K562 (cell line): Measurements from ENCODE around the gene ZFAND2A. TPM values are rescaled to one million over a fixed set of nuclear protein-coding genes. Genes with fewer than 3 reads are reported as not detected.

Experiments
- E2F8 ChIP-seq: fragments of 450-650 bp; IDR thresholded peaks from 2 replicates; pipeline ENCODE4 v1.7.1; 2018; ENCODE audit warnings: mild to moderate bottlenecking, low read depth; ENCODE audit not compliant: partially characterized antibody
- ESRRB ChIP-seq: fragments of 250-450 bp; sonication (Bioruptor Pico); IDR thresholded peaks from 2 replicates; pipeline ENCODE4 v1.5.0; 2020; ENCODE audit warnings: mild to moderate bottlenecking, moderate library complexity, borderline replicate concordance
- ETV5 ChIP-seq: sonication (generic); formaldehyde crosslinking; IDR thresholded peaks from 2 replicates; pipeline ENCODE4 v1.4.0; 2020; ENCODE audit warnings: low read depth, mild to moderate bottlenecking, missing genetic modification reagents
- KDM2B ChIP-seq: fragments of 250-450 bp; sonication (Bioruptor Pico); IDR thresholded peaks from 2 replicates; pipeline ENCODE4 v1.8.0; 2021; ENCODE audit warnings: mild to moderate bottlenecking, moderate library complexity
- RB1 ChIP-seq: fragments of 450-650 bp; IDR thresholded peaks from 2 replicates; pipeline ENCODE4 v1.6.1; 2017; ENCODE audit warnings: low read depth, mild to moderate bottlenecking
- RFX7 ChIP-seq: fragments of 250-450 bp; sonication (Bioruptor Pico); IDR thresholded peaks from 2 replicates; pipeline ENCODE4 v1.5.1; 2021; ENCODE audit warnings: mild to moderate bottlenecking
- SIX5 ChIP-seq, 2 experiments: IDR thresholded peaks; 2 replicates each; pipeline ENCODE4 v1.6.1; 2011; ENCODE audit warnings: low read length in 2 of 2, borderline replicate concordance in 1 of 2, low read depth in 1 of 2, mild to moderate bottlenecking in 1 of 2, moderate library complexity in 1 of 2; ENCODE audit not compliant: insufficient read depth in 1 of 2
- polyA plus RNA-seq, 8 experiments: library from polyadenylated mRNA; depleted of rRNA in 4 of 8; stranded (reverse) in 5 of 8; unstranded in 3 of 8; fragments of >200 nt; fragmentation: Nextera tagmentation in 2 of 8; fragmentation: Illumina TruSeq in 1 of 8; extraction: Ambion mirVana in 2 of 8; extraction: Trizol in 1 of 8; gene quantifications; 2 replicates each; pipeline versions ENCODE4 v1.2.1 to v1.2.3, GENCODE V29; 2011 to 2014; ENCODE audit warnings: inconsistent platforms in 1 of 8, missing spikeins in 1 of 8
- total RNA-seq, 7 experiments: library from RNA; depleted of rRNA in 6 of 7; stranded (reverse); fragments of >200 nt in 6 of 7; fragmentation: Illumina TruSeq in 2 of 7; extraction: Trizol in 2 of 7; gene quantifications; 2 replicates each; pipeline versions ENCODE4 v1.2.1 to v1.2.3, GENCODE V29; 2011 to 2021; ENCODE audit warnings: low replicate concordance in 1 of 7
- TF ChIP-seq, protein P1 (sequence below), 2 experiments: fragments of 450-650 bp in 1 of 2; sonication (generic) in 1 of 2; formaldehyde crosslinking in 1 of 2; IDR thresholded peaks; 2 replicates each; pipeline versions ENCODE4 v1.7.1 to v1.9.0; 2016 to 2022; ENCODE audit warnings: inconsistent platforms in 1 of 2, mild to moderate bottlenecking in 1 of 2, missing genetic modification reagents in 1 of 2
- TF ChIP-seq, protein P2 (sequence below): IDR thresholded peaks from 3 replicates; pipeline ENCODE4 v1.6.1; 2011; ENCODE audit warnings: borderline replicate concordance, mild to moderate bottlenecking, moderate library complexity; ENCODE audit not compliant: insufficient read length; ENCODE audit errors: extremely low read depth

The ZFAND2A gene
- total and polyA plus RNA-seq, 9 of the 15 experiments (the other 6 are each of a cell fraction or from before 2014, with no cell fraction given), result 16.8 to 56.8 (median 26.1) TPM

GRCh38 chr7:1159891-1160669 is at the start of gene ZFAND2A (continued):
- TF ChIP-seq, protein P1, sequence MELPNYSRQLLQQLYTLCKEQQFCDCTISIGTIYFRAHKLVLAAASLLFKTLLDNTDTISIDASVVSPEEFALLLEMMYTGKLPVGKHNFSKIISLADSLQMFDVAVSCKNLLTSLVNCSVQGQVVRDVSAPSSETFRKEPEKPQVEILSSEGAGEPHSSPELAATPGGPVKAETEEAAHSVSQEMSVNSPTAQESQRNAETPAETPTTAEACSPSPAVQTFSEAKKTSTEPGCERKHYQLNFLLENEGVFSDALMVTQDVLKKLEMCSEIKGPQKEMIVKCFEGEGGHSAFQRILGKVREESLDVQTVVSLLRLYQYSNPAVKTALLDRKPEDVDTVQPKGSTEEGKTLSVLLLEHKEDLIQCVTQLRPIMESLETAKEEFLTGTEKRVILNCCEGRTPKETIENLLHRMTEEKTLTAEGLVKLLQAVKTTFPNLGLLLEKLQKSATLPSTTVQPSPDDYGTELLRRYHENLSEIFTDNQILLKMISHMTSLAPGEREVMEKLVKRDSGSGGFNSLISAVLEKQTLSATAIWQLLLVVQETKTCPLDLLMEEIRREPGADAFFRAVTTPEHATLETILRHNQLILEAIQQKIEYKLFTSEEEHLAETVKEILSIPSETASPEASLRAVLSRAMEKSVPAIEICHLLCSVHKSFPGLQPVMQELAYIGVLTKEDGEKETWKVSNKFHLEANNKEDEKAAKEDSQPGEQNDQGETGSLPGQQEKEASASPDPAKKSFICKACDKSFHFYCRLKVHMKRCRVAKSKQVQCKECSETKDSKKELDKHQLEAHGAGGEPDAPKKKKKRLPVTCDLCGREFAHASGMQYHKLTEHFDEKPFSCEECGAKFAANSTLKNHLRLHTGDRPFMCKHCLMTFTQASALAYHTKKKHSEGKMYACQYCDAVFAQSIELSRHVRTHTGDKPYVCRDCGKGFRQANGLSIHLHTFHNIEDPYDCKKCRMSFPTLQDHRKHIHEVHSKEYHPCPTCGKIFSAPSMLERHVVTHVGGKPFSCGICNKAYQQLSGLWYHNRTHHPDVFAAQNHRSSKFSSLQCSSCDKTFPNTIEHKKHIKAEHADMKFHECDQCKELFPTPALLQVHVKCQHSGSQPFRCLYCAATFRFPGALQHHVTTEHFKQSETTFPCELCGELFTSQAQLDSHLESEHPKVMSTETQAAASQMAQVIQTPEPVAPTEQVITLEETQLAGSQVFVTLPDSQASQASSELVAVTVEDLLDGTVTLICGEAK (IDR thresholded peaks at IDR 0.05), result peak; percentile 83
- TF ChIP-seq, protein P1 (CRISPR knock-in tag; IDR thresholded peaks at IDR 0.05), result no peak
- TF ChIP-seq SIX5 (IDR thresholded peaks at IDR 0.05; ENCODE audit: borderline replicate concordance in 1 of 2, insufficient read depth in 1 of 2, low read depth in 1 of 2, low read length in 2 of 2), result 0 out of 4 replicates have a peak, but pooled peaks of 1 of the 2 experiments have one; percentile 22
- 0 out of 2 replicates have a peak, but pooled peaks have one; percentile 41 for TF ChIP-seq KDM2B (CRISPR knock-in tag)
- no peak for TF ChIP-seq RFX7 (CRISPR knock-in tag)
- TF ChIP-seq, protein P2, sequence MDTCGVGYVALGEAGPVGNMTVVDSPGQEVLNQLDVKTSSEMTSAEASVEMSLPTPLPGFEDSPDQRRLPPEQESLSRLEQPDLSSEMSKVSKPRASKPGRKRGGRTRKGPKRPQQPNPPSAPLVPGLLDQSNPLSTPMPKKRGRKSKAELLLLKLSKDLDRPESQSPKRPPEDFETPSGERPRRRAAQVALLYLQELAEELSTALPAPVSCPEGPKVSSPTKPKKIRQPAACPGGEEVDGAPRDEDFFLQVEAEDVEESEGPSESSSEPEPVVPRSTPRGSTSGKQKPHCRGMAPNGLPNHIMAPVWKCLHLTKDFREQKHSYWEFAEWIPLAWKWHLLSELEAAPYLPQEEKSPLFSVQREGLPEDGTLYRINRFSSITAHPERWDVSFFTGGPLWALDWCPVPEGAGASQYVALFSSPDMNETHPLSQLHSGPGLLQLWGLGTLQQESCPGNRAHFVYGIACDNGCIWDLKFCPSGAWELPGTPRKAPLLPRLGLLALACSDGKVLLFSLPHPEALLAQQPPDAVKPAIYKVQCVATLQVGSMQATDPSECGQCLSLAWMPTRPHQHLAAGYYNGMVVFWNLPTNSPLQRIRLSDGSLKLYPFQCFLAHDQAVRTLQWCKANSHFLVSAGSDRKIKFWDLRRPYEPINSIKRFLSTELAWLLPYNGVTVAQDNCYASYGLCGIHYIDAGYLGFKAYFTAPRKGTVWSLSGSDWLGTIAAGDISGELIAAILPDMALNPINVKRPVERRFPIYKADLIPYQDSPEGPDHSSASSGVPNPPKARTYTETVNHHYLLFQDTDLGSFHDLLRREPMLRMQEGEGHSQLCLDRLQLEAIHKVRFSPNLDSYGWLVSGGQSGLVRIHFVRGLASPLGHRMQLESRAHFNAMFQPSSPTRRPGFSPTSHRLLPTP, result no peak
- TF ChIP-seq RB1, result peak; percentile 77
- TF ChIP-seq E2F8, result peak; percentile 95
- 0 out of 2 replicates have a peak, but pooled peaks have one; percentile 43 for TF ChIP-seq ETV5
- TF ChIP-seq ESRRB (CRISPR knock-in tag), result no peak
